Spleen (tissue), 7 donors: Measurements from ENCODE around the gene SMIM21.

Source experiments
- CTCF ChIP-seq, 11 experiments: fragments of 200-600 bp in 7 of 11; fragments of 450-650 bp in 4 of 11; sonication (generic) in 4 of 11; IDR thresholded peaks in 8 of 11; conservative IDR thresholded peaks in 3 of 11; 1 replicate in 7 of 11; 2 replicates in 4 of 11; pipeline versions ENCODE4 v1.4.0 to v1.8.0; 2016 to 2021; ENCODE audit warnings: antibody characterized with exemption in 11 of 11, inconsistent platforms in 4 of 11, mild to moderate bottlenecking in 1 of 11
- POLR2A ChIP-seq, 3 donors: fragments of 450-650 bp; IDR thresholded peaks; one replicate each; pipeline ENCODE4 v1.5.1; 2017; ENCODE audit warnings: antibody characterized with exemption in 3 of 3, mild to moderate bottlenecking in 1 of 3
- donor health status: DM: no; HTN: no; CAD: no; lungs with moderate emphysema.
- donor health status: DM: no; HTN: no; CAD: no.
- donor health status: DM: no; HTN: no; CAD: no.

- TF ChIP-seq CTCF (IDR thresholded peaks at IDR 0.05 in 8 of 11, conservative IDR thresholded peaks at IDR 0.05 in 3 of 11) (no peak), POLR2A (IDR thresholded peaks at IDR 0.05) (no peak)
Observed at GRCh38 chr18:75360941-75361340, 66.6 kb downstream of the SMIM21 start.
